ENCODE data around the gene OIP5. TPM values are rescaled to one million over a fixed set of nuclear protein-coding genes. Genes with fewer than 3 reads are reported as not detected.
"Not testable (repeated sequence)": the region's sequence is repeated elsewhere in the genome, so short reads cannot be mapped to it uniquely, and the experiment has no call there.

Gene OIP5
- total RNA-seq, 1 experiment from 2014 or later = 36.1 TPM

DNA sequence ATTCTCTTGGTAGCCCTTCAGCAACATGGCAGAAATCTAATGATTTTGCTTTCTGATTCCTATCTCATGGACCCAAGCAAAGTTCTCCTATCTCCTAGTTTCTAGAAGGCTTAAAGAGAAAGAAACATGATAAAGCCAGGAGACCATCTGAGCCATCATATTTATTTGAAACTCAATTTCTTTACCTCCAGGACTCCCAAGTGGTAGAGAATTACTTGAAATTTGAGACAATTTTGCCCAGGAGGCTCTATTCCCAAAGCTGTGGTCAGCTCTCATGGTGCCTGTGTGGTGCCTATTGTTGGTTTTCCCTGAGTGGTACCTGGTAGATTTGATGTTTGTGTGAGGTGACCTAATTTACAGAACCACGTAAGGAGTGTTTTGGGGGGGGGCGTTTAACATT, 62.5 kb downstream of the OIP5 start:
- BruUV-seq (replicated peaks) = no TSS peak
- no peak for DNase-seq (ENCODE audit: low spot score)
- H3K27ac ChIP-seq (ENCODE audit: low read depth, low read length, poor library complexity, severe bottlenecking) = no peak overlapping the region
- TF ChIP-seq, protein P1, sequence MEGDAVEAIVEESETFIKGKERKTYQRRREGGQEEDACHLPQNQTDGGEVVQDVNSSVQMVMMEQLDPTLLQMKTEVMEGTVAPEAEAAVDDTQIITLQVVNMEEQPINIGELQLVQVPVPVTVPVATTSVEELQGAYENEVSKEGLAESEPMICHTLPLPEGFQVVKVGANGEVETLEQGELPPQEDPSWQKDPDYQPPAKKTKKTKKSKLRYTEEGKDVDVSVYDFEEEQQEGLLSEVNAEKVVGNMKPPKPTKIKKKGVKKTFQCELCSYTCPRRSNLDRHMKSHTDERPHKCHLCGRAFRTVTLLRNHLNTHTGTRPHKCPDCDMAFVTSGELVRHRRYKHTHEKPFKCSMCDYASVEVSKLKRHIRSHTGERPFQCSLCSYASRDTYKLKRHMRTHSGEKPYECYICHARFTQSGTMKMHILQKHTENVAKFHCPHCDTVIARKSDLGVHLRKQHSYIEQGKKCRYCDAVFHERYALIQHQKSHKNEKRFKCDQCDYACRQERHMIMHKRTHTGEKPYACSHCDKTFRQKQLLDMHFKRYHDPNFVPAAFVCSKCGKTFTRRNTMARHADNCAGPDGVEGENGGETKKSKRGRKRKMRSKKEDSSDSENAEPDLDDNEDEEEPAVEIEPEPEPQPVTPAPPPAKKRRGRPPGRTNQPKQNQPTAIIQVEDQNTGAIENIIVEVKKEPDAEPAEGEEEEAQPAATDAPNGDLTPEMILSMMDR (conservative IDR thresholded peaks at IDR 0.05; ENCODE audit: low read depth, low read length) = no peak
- TF ChIP-seq EZH2 (IDR thresholded peaks at IDR 0.05; ENCODE audit: borderline replicate concordance, low read depth, low read length, poor library complexity, severe bottlenecking) = no peak
- ChIA-PET POLR2A (ENCODE audit: low non-redundant PET) (no interaction called here), CTCF (no interaction called here)
- H3K4me1 ChIP-seq (ENCODE audit: insufficient read depth, low read length, poor library complexity, severe bottlenecking) = no peaks in the 10 kb centered on the region
- H3K9me3 ChIP-seq (ENCODE audit: low read depth, low read length, poor library complexity, severe bottlenecking) = no peaks in the 10 kb centered on the region
- H3K27me3 ChIP-seq (replicated peaks; ENCODE audit: insufficient read depth, low read depth, low read length, poor library complexity) = no peaks in the 10 kb centered on the region
- intact Hi-C loops (cut with micrococcal nuclease; ENCODE audit: unreplicated experiment) = no loop called here
- no peak overlapping the region for H3K4me3 ChIP-seq (ENCODE audit: low read depth, low read length, poor library complexity, severe bottlenecking)
- peaks cover 4% of the 10 kb centered on the region for H3K36me3 ChIP-seq (ENCODE audit: insufficient read depth, low read length, poor library complexity, severe bottlenecking)

DNA sequence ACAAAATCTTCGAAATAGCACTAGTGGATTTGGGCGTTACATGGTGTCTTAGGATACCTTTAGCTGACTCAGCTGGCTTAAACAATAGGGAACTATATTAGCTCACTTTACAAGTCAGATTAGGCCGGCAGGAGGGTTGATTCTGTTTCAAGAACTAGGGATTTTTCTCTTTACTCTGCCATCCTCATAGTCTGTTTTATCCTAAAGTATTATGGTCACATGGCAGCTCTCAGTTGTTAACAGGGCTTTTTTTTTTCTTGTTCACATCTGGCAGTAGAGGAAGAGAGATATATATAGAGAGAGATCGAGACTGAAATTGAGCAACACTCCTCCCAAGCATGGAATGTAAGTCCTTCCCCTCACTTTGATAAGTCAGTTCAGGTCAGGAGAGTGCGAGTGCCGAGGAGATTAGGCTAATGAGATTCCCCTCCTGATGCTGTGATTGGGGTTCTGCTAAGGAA, 68.5 kb downstream of the OIP5 start:
- ChIA-PET POLR2A (ENCODE audit: low non-redundant PET) (interaction anchor here (0.5 to 0.7 kb wide), 2 partner anchors 159 to 390 kb away, joined by 3 to 7 read pairs; no protein-coding TSS in a partner anchor), CTCF (interaction anchor here (0.6 kb wide), 1 partner anchor 173 kb away, joined by 4 read pairs; no protein-coding TSS in a partner anchor)
- no TSS peak for BruUV-seq (replicated peaks)
- intact Hi-C loops (cut with micrococcal nuclease; ENCODE audit: unreplicated experiment) = no loop called here
- DNase-seq (ENCODE audit: low spot score) = peak; percentile 26
- Histone ChIP-seq H3K4me1 (ENCODE audit: insufficient read depth, low read length, poor library complexity, severe bottlenecking) (peaks cover 7% of the 10 kb centered on the region), H3K4me3 (ENCODE audit: low read depth, low read length, poor library complexity, severe bottlenecking) (no peak overlapping the region), H3K27ac (ENCODE audit: low read depth, low read length, poor library complexity, severe bottlenecking) (no peak overlapping the region), H3K9me3 (ENCODE audit: low read depth, low read length, poor library complexity, severe bottlenecking) (peaks cover 3% of the 10 kb centered on the region), H3K27me3 (replicated peaks; ENCODE audit: insufficient read depth, low read depth, low read length, poor library complexity) (no peaks in the 10 kb centered on the region), H3K36me3 (ENCODE audit: insufficient read depth, low read length, poor library complexity, severe bottlenecking) (peaks cover 8% of the 10 kb centered on the region)
- TF ChIP-seq, protein P1 (conservative IDR thresholded peaks at IDR 0.05; ENCODE audit: low read depth, low read length) = no peak
- TF ChIP-seq EZH2 (IDR thresholded peaks at IDR 0.05; ENCODE audit: borderline replicate concordance, low read depth, low read length, poor library complexity, severe bottlenecking) = no peak

DNA sequence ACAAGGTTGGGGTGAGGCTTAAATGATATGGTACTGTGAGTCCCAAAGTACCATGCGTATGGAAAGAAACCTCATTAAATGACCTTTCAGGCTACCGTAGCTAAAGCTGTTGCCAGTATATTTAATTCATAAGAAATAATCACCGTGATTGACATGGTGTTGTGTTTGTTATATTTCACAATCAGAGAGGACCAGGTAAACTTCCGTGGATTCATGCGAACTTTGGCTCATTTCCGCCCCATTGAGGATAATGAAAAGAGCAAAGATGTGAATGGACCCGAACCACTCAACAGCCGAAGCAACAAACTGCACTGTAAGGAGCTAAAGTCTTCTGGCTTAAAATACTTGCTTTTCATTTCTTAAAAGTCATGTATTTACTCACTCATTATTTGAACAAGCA, 69.8 kb downstream of the OIP5 start:
- BruUV-seq (replicated peaks) = no TSS peak
- intact Hi-C loops (cut with micrococcal nuclease; ENCODE audit: unreplicated experiment) = no loop called here
- Histone ChIP-seq H3K27me3 (replicated peaks; ENCODE audit: insufficient read depth, low read depth, low read length, poor library complexity) (no peaks in the 10 kb centered on the region), H3K4me1 (ENCODE audit: insufficient read depth, low read length, poor library complexity, severe bottlenecking) (peaks cover 7% of the 10 kb centered on the region), H3K4me3 (ENCODE audit: low read depth, low read length, poor library complexity, severe bottlenecking) (no peak overlapping the region), H3K36me3 (ENCODE audit: insufficient read depth, low read length, poor library complexity, severe bottlenecking) (peaks cover 8% of the 10 kb centered on the region), H3K27ac (ENCODE audit: low read depth, low read length, poor library complexity, severe bottlenecking) (no peak overlapping the region), H3K9me3 (ENCODE audit: low read depth, low read length, poor library complexity, severe bottlenecking) (peaks cover 3% of the 10 kb centered on the region)
- no peak for DNase-seq (ENCODE audit: low spot score)
- ChIA-PET POLR2A (ENCODE audit: low non-redundant PET) (no interaction called here), CTCF (no interaction called here)
- TF ChIP-seq, protein P1 (conservative IDR thresholded peaks at IDR 0.05; ENCODE audit: low read depth, low read length) = no peak
- TF ChIP-seq EZH2 (IDR thresholded peaks at IDR 0.05; ENCODE audit: borderline replicate concordance, low read depth, low read length, poor library complexity, severe bottlenecking) = no peak

DNA sequence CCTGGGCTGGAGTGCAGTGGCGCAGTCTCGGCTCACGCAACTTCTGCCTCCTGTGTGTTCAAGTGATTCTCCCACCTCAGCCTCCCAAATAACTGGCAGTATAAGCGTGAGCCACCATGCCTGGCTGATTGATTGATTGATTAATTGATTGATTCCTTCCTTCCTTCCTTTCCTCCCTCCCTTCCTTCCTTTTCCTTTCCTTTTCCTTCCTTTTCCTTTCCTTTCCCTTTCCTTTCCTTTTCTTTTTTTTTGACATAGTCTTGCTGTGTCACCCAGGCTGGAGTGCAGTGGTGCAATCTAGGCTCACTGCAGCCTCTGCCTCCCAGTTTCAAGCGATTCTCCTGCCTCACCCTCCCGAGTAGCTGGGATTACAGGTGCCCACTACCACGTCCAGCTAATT, 71.5 kb downstream of the OIP5 start:
- H3K9me3 ChIP-seq (ENCODE audit: low read depth, low read length, poor library complexity, severe bottlenecking); CTCF ChIA-PET; H3K4me1 ChIP-seq (ENCODE audit: insufficient read depth, low read length, poor library complexity, severe bottlenecking); POLR2A ChIA-PET (ENCODE audit: low non-redundant PET); H3K27ac ChIP-seq (ENCODE audit: low read depth, low read length, poor library complexity, severe bottlenecking); BruUV-seq (replicated peaks); H3K27me3 ChIP-seq (replicated peaks; ENCODE audit: insufficient read depth, low read depth, low read length, poor library complexity); DNase-seq (ENCODE audit: low spot score); H3K36me3 ChIP-seq (ENCODE audit: insufficient read depth, low read length, poor library complexity, severe bottlenecking); H3K4me3 ChIP-seq (ENCODE audit: low read depth, low read length, poor library complexity, severe bottlenecking); intact Hi-C loops (cut with micrococcal nuclease; ENCODE audit: unreplicated experiment): not testable (repeated sequence)
